Psoas muscle (tissue), 8 donors: ENCODE results near the gene DISC1. TPM values are rescaled to one million over a fixed set of nuclear protein-coding genes. Genes with fewer than 3 reads are reported as not detected.

ENCODE experiments used
- ATAC-seq, 4 donors: fragments of 200-7000 bp; cut with Tn5 transposase; one replicate each; pipeline ENCODE4 v1.9.1; 2020; ENCODE audit warnings: moderate library complexity in 3 of 4, mild to moderate bottlenecking in 2 of 4
- DNase-seq, 2 donors: peaks; one replicate each; pipeline ENCODE4 v3.0.0-alpha.2; 2020
- H3K27ac ChIP-seq: fragments of 200-600 bp; one replicate; pipeline ENCODE4 v1.8.0; 2022
- H3K27me3 ChIP-seq, 3 donors: fragments of 200-600 bp in 1 of 3; one replicate each; pipeline versions ENCODE4 v1.6.1 to v1.8.0; 2013 to 2022; ENCODE audit warnings: low read length in 2 of 3, mild to moderate bottlenecking in 2 of 3, moderate library complexity in 1 of 3; ENCODE audit not compliant: insufficient read depth in 3 of 3
- H3K36me3 ChIP-seq, 2 donors: fragments of 200-600 bp in 1 of 2; one replicate each; pipeline versions ENCODE4 v1.6.1 to v1.8.0; 2013 to 2022; ENCODE audit warnings: low read depth in 1 of 2, mild to moderate bottlenecking in 1 of 2, moderate library complexity in 1 of 2; ENCODE audit not compliant: insufficient read depth in 1 of 2
- H3K4me1 ChIP-seq: fragments of 200-600 bp; one replicate; pipeline ENCODE4 v1.8.0; 2022
- H3K4me3 ChIP-seq: fragments of 200-600 bp; one replicate; pipeline ENCODE4 v1.8.0; 2022; ENCODE audit warnings: mild to moderate bottlenecking
- H3K9me3 ChIP-seq: fragments of 200-600 bp; one replicate; pipeline ENCODE4 v1.8.0; 2022
- WGBS, 3 donors: extraction: QIAGEN DNeasy Blood & Tissue Kit; methylation state at CpG; one replicate each; pipeline versions ENCODE4 v1.1.6 to v1.1.7; 2013; 5-methylcytosine and 5-hydroxymethylcytosine counted together
- intact Hi-C, 2 donors: fragments of 100-400 bp; cut with DNase I; formaldehyde crosslinking; loops; one replicate each; pipeline versions ENCODE4 v1.11.0 to v1.14.2; 2022
- polyA plus RNA-seq, 3 donors: library from polyadenylated mRNA; stranded (reverse); fragments of 200-250 nt; gene quantifications; one replicate each; pipeline ENCODE4 v1.2.3, GENCODE V29; 2013
- total RNA-seq, 4 donors: library from RNA; stranded (reverse); fragmentation: NEBNext Ultra II Directional in 2 of 4; extraction: Animal tissue kit (Norgen Biotek cat#: 25700) in 2 of 4; gene quantifications; one replicate each; pipeline versions ENCODE4 v1.2.1 to v1.2.4, GENCODE V29; 2021 to 2023
- TF ChIP-seq, protein P1 (sequence below): fragments of 200-600 bp; IDR thresholded peaks from one replicate; pipeline ENCODE4 v1.8.0; 2022; ENCODE audit warnings: antibody characterized with exemption
- donor health status: healthy with polysubstance abuse.
- donor health status: DM: no; HTN: no; CAD: no; lungs with moderate emphysema.
- donor health status: Bipolar disorder and iron deficiency.
- donor health status: healthy.
- donor health status: DM: yes; HTN: yes; CAD: no.
- donor health status: DM: no; HTN: no; CAD: no.
- donor health status: DM: no; HTN: no; CAD: no.
- donor health status: DM: yes; HTN: yes; CAD: no.

The DISC1 gene
- total and polyA plus RNA-seq, 7 donors = 0.35 to 2.8 (median 1.6) TPM

DNA sequence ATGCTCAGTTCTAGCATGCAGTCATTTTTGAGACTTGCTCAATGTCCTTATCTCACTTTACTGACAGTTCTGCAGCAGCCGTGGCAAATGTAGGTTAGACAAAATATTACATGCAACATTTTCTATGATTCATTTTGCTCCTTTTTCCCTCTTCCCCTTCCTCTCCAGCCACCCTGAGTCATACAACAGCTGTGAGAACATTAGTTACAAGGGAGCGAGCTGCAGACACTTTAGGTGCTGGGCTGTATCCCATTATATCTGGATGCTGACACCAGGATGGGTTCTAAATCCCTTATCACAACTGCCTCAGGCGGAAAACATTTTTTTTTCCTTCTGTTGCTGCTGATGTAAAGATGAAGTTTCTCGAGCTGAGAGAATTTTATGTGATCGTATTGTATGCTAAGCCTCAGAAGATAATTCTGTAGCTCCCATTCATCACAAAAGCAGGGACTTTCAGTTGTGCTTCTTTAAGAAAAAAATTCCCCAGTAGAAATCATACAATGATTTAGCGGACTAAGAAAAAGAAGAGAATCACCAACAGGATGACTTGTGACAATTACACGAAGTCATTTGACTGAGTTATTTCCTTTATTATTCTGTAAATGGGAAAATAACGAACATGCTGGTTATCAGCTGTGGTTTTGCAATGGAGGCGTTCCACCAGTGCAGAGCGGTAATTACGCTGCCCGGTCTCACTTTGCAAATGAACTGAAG lies 345.0 kb downstream of the DISC1 start:
- TF ChIP-seq, protein P1, sequence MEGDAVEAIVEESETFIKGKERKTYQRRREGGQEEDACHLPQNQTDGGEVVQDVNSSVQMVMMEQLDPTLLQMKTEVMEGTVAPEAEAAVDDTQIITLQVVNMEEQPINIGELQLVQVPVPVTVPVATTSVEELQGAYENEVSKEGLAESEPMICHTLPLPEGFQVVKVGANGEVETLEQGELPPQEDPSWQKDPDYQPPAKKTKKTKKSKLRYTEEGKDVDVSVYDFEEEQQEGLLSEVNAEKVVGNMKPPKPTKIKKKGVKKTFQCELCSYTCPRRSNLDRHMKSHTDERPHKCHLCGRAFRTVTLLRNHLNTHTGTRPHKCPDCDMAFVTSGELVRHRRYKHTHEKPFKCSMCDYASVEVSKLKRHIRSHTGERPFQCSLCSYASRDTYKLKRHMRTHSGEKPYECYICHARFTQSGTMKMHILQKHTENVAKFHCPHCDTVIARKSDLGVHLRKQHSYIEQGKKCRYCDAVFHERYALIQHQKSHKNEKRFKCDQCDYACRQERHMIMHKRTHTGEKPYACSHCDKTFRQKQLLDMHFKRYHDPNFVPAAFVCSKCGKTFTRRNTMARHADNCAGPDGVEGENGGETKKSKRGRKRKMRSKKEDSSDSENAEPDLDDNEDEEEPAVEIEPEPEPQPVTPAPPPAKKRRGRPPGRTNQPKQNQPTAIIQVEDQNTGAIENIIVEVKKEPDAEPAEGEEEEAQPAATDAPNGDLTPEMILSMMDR = no peak
- peak overlapping the region; percentile 3 for H3K4me3 ChIP-seq
- ATAC-seq (peak; percentile 27 to 71 (median 62)), DNase-seq (no peak)
- H3K4me1 ChIP-seq = no peaks in the 10 kb centered on the region
- no peaks in the 10 kb centered on the region for H3K9me3 ChIP-seq
- WGBS, 3 donors = 22 to 44% (median 22%) methylated on average over 12 of the region's 12 CpGs
- intact Hi-C loops = no loop called here
- H3K36me3 ChIP-seq = no peaks in the 10 kb centered on the region
- no peaks in the 10 kb centered on the region for H3K27me3 ChIP-seq
- H3K27ac ChIP-seq = no peak overlapping the region

DNA sequence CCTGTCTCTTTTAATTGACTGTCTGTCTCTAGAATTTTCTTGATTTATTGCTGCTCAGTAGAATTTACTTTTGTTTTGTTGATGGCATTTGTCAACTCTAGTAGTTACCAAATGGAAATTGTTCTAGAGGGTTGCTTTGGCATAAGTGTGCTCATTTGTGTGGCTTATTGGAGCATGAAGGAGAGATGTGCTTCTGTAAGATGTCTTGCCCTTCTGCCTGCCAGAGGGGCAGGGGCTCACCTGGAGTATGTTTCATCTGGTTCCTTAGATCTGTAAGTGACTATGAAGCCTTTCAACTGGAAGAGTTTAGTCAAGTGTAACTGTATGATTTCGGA lies 345.5 kb downstream of the DISC1 start:
- ATAC-seq (no peak), DNase-seq (no peak)
- Histone ChIP-seq H3K27me3 (no peaks in the 10 kb centered on the region), H3K36me3 (no peaks in the 10 kb centered on the region), H3K9me3 (peaks cover 2% of the 10 kb centered on the region), H3K4me1 (no peaks in the 10 kb centered on the region), H3K27ac (no peak overlapping the region), H3K4me3 (peak overlapping the region; percentile 3)
- intact Hi-C loops = no loop called here
- TF ChIP-seq, protein P1 = no peak
- 95 to 100% (median 97%) methylated on average over 1 of the region's 1 CpG for WGBS, 3 donors

DNA sequence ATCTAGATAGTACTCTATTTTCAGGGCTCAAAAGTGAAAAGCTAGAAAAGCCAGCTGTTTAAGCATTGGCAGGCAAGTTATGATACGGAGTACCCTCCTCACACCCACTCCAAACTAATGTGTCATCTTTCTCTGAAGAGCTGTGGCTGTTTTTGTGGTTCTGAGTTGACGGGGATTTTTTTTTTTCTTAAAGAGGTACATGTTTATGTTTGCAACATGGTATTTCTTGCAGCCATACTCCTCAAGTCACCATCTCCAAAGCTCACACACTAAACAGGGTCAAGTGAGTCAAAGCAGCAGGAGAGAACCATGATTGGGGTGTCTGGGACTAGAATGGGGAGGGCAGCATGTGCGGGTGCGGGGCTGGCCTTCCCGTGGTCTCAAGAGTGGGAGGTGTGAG lies 347.2 kb downstream of the DISC1 start:
- ATAC-seq (no peak), DNase-seq (no peak)
- intact Hi-C loops = no loop called here
- TF ChIP-seq, protein P1 = no peak
- Histone ChIP-seq H3K36me3 (no peaks in the 10 kb centered on the region), H3K27me3 (no peaks in the 10 kb centered on the region), H3K4me3 (no peak overlapping the region), H3K4me1 (no peaks in the 10 kb centered on the region), H3K9me3 (peaks cover 5% of the 10 kb centered on the region), H3K27ac (no peak overlapping the region)
- 58 to 82% (median 60%) methylated on average over 5 of the region's 5 CpGs for WGBS, 3 donors

DNA sequence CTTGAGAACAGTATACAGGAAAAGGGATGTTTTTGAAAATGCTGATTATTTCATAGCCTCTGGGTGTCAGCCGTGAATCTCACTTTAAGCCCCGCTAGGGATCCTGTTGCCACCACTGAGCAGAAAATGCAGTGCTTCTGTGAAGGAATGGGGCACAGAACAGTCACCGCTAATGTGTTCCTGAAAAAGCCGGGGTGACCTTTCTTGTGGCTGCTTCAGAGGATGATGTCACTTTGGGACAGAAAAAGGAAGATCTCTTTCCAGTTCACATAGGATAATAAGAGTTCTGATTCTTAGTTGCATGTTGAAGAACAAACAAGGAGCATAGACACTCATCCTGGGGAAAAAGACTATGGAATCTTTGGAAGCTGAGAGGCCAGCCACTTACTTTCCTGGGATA lies 349.6 kb downstream of the DISC1 start:
- WGBS, 3 donors = 79 to 92% (median 82%) methylated on average over 4 of the region's 4 CpGs
- Histone ChIP-seq H3K9me3 (peaks cover 5% of the 10 kb centered on the region), H3K36me3 (no peaks in the 10 kb centered on the region), H3K27me3 (no peaks in the 10 kb centered on the region), H3K27ac (no peak overlapping the region), H3K4me1 (no peaks in the 10 kb centered on the region), H3K4me3 (no peak overlapping the region)
- no peak for DNase-seq
- ATAC-seq = no peak
- TF ChIP-seq, protein P1 = no peak
- intact Hi-C loops = no loop called here

DNA sequence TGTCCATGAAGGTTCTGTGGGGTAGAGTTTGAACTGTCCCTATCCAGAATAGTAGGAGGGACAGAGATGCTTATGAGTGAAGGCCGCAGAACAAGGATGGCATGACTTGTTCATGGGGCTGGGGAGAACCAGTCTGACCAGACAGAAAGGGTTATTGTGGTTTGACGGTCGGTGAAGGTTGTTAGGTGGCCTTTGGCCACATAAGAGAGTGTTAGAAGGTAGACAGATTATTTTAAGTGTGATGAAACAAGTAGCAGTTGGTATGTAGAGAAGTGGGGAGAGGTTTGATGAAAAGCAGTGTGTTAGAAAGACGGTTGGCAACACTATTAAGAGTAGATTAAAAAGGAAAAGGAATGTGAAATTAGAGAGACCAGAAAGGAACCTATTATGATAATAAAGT lies 355.1 kb downstream of the DISC1 start:
- intact Hi-C loops = no loop called here
- Histone ChIP-seq H3K27ac (no peak overlapping the region), H3K4me3 (no peak overlapping the region), H3K4me1 (no peaks in the 10 kb centered on the region), H3K9me3 (peaks cover 5% of the 10 kb centered on the region), H3K36me3 (no peaks in the 10 kb centered on the region), H3K27me3 (no peaks in the 10 kb centered on the region)
- DNase-seq (no peak), ATAC-seq (no peak)
- WGBS, 3 donors = 83 to 92% (median 83%) methylated on average over 4 of the region's 4 CpGs
- TF ChIP-seq, protein P1 = no peak
